ENCODE measurements around the gene SH3PXD2B.

DNA sequence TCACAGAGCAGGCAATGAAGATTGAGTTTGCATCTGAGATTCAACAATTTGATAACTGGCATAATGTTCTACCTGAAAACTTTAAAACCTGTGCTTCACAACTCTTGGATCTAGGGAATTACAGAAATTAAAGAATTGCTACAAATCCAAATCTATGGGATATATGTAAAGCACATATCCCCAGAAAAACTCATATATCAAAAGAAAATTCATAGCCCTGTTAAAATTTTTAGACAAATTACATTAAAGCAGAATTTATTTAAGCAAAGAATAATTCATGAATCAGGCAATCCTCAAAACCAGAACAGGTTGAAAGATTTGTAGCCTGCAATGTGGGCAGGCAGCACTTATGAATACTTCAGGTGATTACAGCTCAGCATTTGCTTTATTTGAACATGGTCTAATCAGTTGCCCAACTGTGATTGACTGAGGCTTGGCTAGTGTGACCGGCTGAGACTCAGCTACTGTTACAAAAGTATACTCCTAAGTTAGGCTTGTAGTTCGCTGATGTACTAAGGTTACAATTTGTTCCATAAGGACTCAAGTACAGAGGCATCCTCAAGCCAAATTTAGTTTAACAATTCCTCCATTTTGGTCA is 160.5 kb downstream of the SH3PXD2B start:
- no peak for TF ChIP-seq EZH2 (IDR thresholded peaks at IDR 0.05; ENCODE audit: insufficient read depth, poor library complexity, severe bottlenecking)
- TF ChIP-seq EZH2phosphoT487 (IDR thresholded peaks at IDR 0.05; ENCODE audit: insufficient read depth, low read depth) = no peak
